ENCODE measurements around the gene JAK1.

GRCh38 chr1:64844175-64844574 is 122.2 kb downstream of the JAK1 start:
- TF ChIP-seq CTCF (IDR thresholded peaks at IDR 0.05) = no peak
- no peak for TF ChIP-seq POLR2A (IDR thresholded peaks at IDR 0.05)
